ENCODE data around the gene DAAM1. TPM values are rescaled to one million over a fixed set of nuclear protein-coding genes. Genes with fewer than 3 reads are reported as not detected.

The DAAM1 gene
- total RNA-seq, 4 donors from 2014 or later, result 25.3 to 47.2 (median 37.8) TPM

DNA sequence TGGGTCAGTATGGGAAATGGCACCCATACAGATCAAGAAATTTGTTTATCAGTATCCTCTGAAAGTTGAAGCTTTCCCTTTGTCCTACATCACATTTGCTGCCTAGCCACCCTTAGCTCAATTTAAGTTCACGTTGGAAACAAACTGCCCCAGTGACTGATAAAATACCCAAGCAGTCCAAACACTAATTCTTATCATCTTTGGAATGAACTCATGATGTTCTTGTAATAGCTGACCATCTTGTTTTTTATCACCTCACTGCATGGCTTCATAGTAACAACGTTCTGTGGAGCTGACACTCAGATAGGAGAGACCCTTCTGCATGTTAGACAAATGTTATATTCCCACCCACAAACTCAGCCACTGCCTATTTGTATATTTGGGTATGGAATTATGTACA, 183.3 kb downstream of the DAAM1 start:
- peaks cover 0 to 10% of the 10 kb centered on the region in 2 donors for H3K36me3 ChIP-seq
- intact Hi-C loops (cut with DNase I), result no loop called here
- peaks cover 4 to 18% of the 10 kb centered on the region in 2 donors for H3K4me1 ChIP-seq
- no peaks in the 10 kb centered on the region for H3K9me3 ChIP-seq
- TF ChIP-seq, protein P1, sequence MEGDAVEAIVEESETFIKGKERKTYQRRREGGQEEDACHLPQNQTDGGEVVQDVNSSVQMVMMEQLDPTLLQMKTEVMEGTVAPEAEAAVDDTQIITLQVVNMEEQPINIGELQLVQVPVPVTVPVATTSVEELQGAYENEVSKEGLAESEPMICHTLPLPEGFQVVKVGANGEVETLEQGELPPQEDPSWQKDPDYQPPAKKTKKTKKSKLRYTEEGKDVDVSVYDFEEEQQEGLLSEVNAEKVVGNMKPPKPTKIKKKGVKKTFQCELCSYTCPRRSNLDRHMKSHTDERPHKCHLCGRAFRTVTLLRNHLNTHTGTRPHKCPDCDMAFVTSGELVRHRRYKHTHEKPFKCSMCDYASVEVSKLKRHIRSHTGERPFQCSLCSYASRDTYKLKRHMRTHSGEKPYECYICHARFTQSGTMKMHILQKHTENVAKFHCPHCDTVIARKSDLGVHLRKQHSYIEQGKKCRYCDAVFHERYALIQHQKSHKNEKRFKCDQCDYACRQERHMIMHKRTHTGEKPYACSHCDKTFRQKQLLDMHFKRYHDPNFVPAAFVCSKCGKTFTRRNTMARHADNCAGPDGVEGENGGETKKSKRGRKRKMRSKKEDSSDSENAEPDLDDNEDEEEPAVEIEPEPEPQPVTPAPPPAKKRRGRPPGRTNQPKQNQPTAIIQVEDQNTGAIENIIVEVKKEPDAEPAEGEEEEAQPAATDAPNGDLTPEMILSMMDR (IDR thresholded peaks at IDR 0.05), result no peak
- no peak for TF ChIP-seq POLR2A (IDR thresholded peaks at IDR 0.05)
- 73 to 78% methylated on average over 2 of the region's 2 CpGs for WGBS, 2 donors
- no peak overlapping the region for H3K4me3 ChIP-seq (replicated peaks in 1 of 3)
- no peak for DNase-seq
- H3K27me3 ChIP-seq, result no peaks in the 10 kb centered on the region
- no peak overlapping the region for H3K27ac ChIP-seq

- no peak overlapping the region for H3K27ac ChIP-seq
- TF ChIP-seq, protein P1 (IDR thresholded peaks at IDR 0.05), result no peak
- TF ChIP-seq POLR2A (IDR thresholded peaks at IDR 0.05), result no peak
- H3K9me3 ChIP-seq, result no peaks in the 10 kb centered on the region
- H3K36me3 ChIP-seq, result no peaks in the 10 kb centered on the region
- peaks cover 4 to 18% of the 10 kb centered on the region in 2 donors for H3K4me1 ChIP-seq
- H3K27me3 ChIP-seq, result no peaks in the 10 kb centered on the region
- H3K4me3 ChIP-seq (replicated peaks in 1 of 3), result no peak overlapping the region
- no peak for DNase-seq
- WGBS, 2 donors, result 53 to 79% methylated on average over 3 of the region's 3 CpGs
- intact Hi-C loops (cut with DNase I), result no loop called here
These were observed 185.6 kb downstream of the DAAM1 start for GRCh38 chr14:59374048-59374447.

- H3K4me1 ChIP-seq, result peaks cover 4 to 18% of the 10 kb centered on the region in 2 donors
- 93 to 95% methylated on average over 3 of the region's 3 CpGs for WGBS, 2 donors
These were observed 188.2 kb downstream of the DAAM1 start for GRCh38 chr14:59376686-59377085.

GRCh38 chr14:59377491-59377890, 189.0 kb downstream of the DAAM1 start:
- H3K4me3 ChIP-seq (replicated peaks in 1 of 3), result no peak overlapping the region
- no peak for DNase-seq
- peaks cover 4 to 18% of the 10 kb centered on the region in 2 donors for H3K4me1 ChIP-seq
- intact Hi-C loops (cut with DNase I), result no loop called here
- H3K27ac ChIP-seq, result no peak overlapping the region
- H3K27me3 ChIP-seq, result no peaks in the 10 kb centered on the region
- TF ChIP-seq, protein P1 (IDR thresholded peaks at IDR 0.05), result no peak
- TF ChIP-seq POLR2A (IDR thresholded peaks at IDR 0.05), result no peak
- WGBS, 2 donors, result 78 to 89% methylated on average over 3 of the region's 3 CpGs
- H3K9me3 ChIP-seq, result no peaks in the 10 kb centered on the region
- H3K36me3 ChIP-seq, result no peaks in the 10 kb centered on the region

More at GRCh38 chr14:59376686-59377085, 188.2 kb downstream of the DAAM1 start:
- Histone ChIP-seq H3K9me3 (no peaks in the 10 kb centered on the region), H3K27ac (no peak overlapping the region), H3K27me3 (no peaks in the 10 kb centered on the region), H3K4me3 (replicated peaks in 1 of 3) (no peak overlapping the region), H3K36me3 (no peaks in the 10 kb centered on the region)
- TF ChIP-seq POLR2A (IDR thresholded peaks at IDR 0.05), result no peak
- TF ChIP-seq, protein P1 (IDR thresholded peaks at IDR 0.05), result no peak
- DNase-seq, result no peak
- intact Hi-C loops (cut with DNase I), result no loop called here

GRCh38 chr14:59377991-59378601, 189.6 kb downstream of the DAAM1 start:
- H3K4me1 ChIP-seq, result peaks cover 4 to 18% of the 10 kb centered on the region in 2 donors
- WGBS, 2 donors, result 62 to 73% methylated on average over 9 of the region's 9 CpGs
- H3K9me3 ChIP-seq, result no peaks in the 10 kb centered on the region
- H3K36me3 ChIP-seq, result no peaks in the 10 kb centered on the region
- H3K4me3 ChIP-seq (replicated peaks in 1 of 3), result no peak overlapping the region
- no peak overlapping the region for H3K27ac ChIP-seq
- TF ChIP-seq POLR2A (IDR thresholded peaks at IDR 0.05), result no peak
- TF ChIP-seq, protein P1 (IDR thresholded peaks at IDR 0.05), result no peak
- no peak for DNase-seq
- intact Hi-C loops (cut with DNase I), result no loop called here
- H3K27me3 ChIP-seq, result no peaks in the 10 kb centered on the region

Measured in thyroid gland (tissue), 4 donors.